GM18951 (cell line): ENCODE results near the gene ACTMAP.

ENCODE experiments used
- POLR2A ChIP-seq: IDR thresholded peaks from 4 replicates; pipeline ENCODE4 v1.6.1; 2011; ENCODE audit warnings: mild to moderate bottlenecking; ENCODE audit not compliant: insufficient read length, insufficient read depth; ENCODE audit errors: extremely low read depth
- in situ Hi-C: fragments of 300-500 bp; cut with MboI; formaldehyde crosslinking; loops from one replicate; pipeline ENCODE4 v1.12.0; 2022; ENCODE audit warnings: low sequenced_read_pairs, mixed read lengths, inconsistent platforms; ENCODE audit not compliant: unreplicated experiment

The ACTMAP gene

GRCh38 chr19:40744554-40745401 lies 5.5 kb downstream of the ACTMAP start:
- in situ Hi-C loops: no loop called here
- TF ChIP-seq POLR2A: no peak

- TF ChIP-seq POLR2A: no peak
- in situ Hi-C loops: no loop called here
Measured at GRCh38 chr19:40743926-40744325, 6.4 kb downstream of the ACTMAP start.

GRCh38 chr19:40742886-40743285 lies 7.4 kb downstream of the ACTMAP start:
- TF ChIP-seq POLR2A: no peak
- in situ Hi-C loops: no loop called here

GRCh38 chr19:40742477-40742876 lies 7.8 kb downstream of the ACTMAP start:
- TF ChIP-seq POLR2A: no peak
- in situ Hi-C loops: no loop called here

GRCh38 chr19:40741527-40742390 lies 8.5 kb downstream of the ACTMAP start:
- TF ChIP-seq POLR2A: no peak
- in situ Hi-C loops: no loop called here

- in situ Hi-C loops: no loop called here
- no peak for TF ChIP-seq POLR2A
Measured at GRCh38 chr19:40740747-40741146, 9.5 kb downstream of the ACTMAP start.

GRCh38 chr19:40739871-40740703 lies 10.2 kb downstream of the ACTMAP start:
- TF ChIP-seq POLR2A: no peak
- in situ Hi-C loops: no loop called here

- in situ Hi-C loops: no loop called here
- no peak for TF ChIP-seq POLR2A
Measured at GRCh38 chr19:40739030-40739839, 11.0 kb downstream of the ACTMAP start.

- in situ Hi-C loops: no loop called here
- no peak for TF ChIP-seq POLR2A
Measured at GRCh38 chr19:40737102-40737644, 13.1 kb downstream of the ACTMAP start.

- in situ Hi-C loops: no loop called here
- no peak for TF ChIP-seq POLR2A
Measured at GRCh38 chr19:40736661-40737060, 13.6 kb downstream of the ACTMAP start.

GRCh38 chr19:40735013-40735771 lies 15.1 kb downstream of the ACTMAP start:
- no peak for TF ChIP-seq POLR2A
- in situ Hi-C loops: no loop called here
